Fibroblast of lung (primary cell): ENCODE data around the gene DPH2.

Experiments
- EZH2 ChIP-seq: IDR thresholded peaks from 2 replicates; pipeline ENCODE4 v1.5.1; 2012; ENCODE audit warnings: low read length, control low read depth, mild to moderate bottlenecking; ENCODE audit errors: missing control alignments
- TF ChIP-seq, protein P1 (sequence below), 2 donors: IDR thresholded peaks in 1 of 2; conservative IDR thresholded peaks in 1 of 2; 1 replicate in 1 of 2; 2 replicates in 1 of 2; pipeline ENCODE4 v1.5.1; 2011 to 2012; ENCODE audit warnings: low read length in 2 of 2, control low read depth in 1 of 2, inconsistent platforms in 1 of 2, low read depth in 1 of 2, mild to moderate bottlenecking in 1 of 2

DNA sequence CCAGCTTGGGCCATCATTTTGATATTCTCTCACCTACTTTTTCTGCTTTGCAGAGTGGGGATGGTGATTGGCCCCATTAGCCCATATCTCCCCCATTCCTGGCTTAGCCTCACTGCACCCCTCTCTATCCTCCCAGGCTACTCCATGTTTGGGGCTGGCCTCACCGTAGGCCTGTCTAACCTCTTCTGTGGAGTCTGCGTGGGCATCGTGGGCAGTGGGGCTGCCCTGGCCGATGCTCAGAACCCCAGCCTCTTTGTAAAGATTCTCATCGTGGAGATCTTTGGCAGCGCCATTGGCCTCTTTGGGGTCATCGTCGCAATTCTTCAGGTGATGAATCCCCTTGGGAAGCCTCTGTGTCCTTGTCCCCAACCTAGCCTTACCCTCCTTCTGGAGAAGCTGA, 7.1 kb downstream of the DPH2 start:
- TF ChIP-seq EZH2: no peak
- TF ChIP-seq, protein P1, sequence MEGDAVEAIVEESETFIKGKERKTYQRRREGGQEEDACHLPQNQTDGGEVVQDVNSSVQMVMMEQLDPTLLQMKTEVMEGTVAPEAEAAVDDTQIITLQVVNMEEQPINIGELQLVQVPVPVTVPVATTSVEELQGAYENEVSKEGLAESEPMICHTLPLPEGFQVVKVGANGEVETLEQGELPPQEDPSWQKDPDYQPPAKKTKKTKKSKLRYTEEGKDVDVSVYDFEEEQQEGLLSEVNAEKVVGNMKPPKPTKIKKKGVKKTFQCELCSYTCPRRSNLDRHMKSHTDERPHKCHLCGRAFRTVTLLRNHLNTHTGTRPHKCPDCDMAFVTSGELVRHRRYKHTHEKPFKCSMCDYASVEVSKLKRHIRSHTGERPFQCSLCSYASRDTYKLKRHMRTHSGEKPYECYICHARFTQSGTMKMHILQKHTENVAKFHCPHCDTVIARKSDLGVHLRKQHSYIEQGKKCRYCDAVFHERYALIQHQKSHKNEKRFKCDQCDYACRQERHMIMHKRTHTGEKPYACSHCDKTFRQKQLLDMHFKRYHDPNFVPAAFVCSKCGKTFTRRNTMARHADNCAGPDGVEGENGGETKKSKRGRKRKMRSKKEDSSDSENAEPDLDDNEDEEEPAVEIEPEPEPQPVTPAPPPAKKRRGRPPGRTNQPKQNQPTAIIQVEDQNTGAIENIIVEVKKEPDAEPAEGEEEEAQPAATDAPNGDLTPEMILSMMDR (conservative IDR thresholded peaks at IDR 0.05 in 1 of 2, IDR thresholded peaks at IDR 0.05 in 1 of 2; ENCODE audit: low read depth in 1 of 2, low read length in 2 of 2): no peak
